Glutamatergic neuron (in vitro differentiated cells): ENCODE measurements around the gene RNASEH1. TPM values are rescaled to one million over a fixed set of nuclear protein-coding genes. Genes with fewer than 3 reads are reported as not detected.

Experiments
- DNase-seq: peaks from one replicate; pipeline ENCODE4 v3.0.0; 2022
- H3K27ac Mint-ChIP-seq: one replicate; pipeline ENCODE4 v1.8.0; 2020; ENCODE audit warnings: mild to moderate bottlenecking, mixed read lengths, inconsistent platforms; ENCODE audit not compliant: unreplicated experiment
- H3K27me3 Mint-ChIP-seq: one replicate; pipeline ENCODE4 v1.8.0; 2020; ENCODE audit warnings: mild to moderate bottlenecking, moderate library complexity, mixed read lengths, inconsistent platforms; ENCODE audit not compliant: unreplicated experiment
- H3K36me3 Mint-ChIP-seq: one replicate; pipeline ENCODE4 v1.8.0; 2020; ENCODE audit warnings: mild to moderate bottlenecking, mixed read lengths, inconsistent platforms; ENCODE audit not compliant: unreplicated experiment
- H3K4me1 Mint-ChIP-seq: one replicate; pipeline ENCODE4 v1.8.0; 2020; ENCODE audit warnings: mild to moderate bottlenecking, low read depth, mixed read lengths, inconsistent platforms; ENCODE audit not compliant: unreplicated experiment
- H3K4me3 Mint-ChIP-seq: one replicate; pipeline ENCODE4 v1.8.0; 2020; ENCODE audit warnings: mild to moderate bottlenecking, mixed read lengths, inconsistent platforms; ENCODE audit not compliant: unreplicated experiment
- H3K9me3 Mint-ChIP-seq: one replicate; pipeline ENCODE4 v1.8.0; 2020; ENCODE audit warnings: mild to moderate bottlenecking, moderate library complexity, mixed read lengths, inconsistent platforms; ENCODE audit not compliant: unreplicated experiment
- CTCF ChIP-seq: fragments of 200-600 bp; sonication (generic); IDR thresholded peaks from one replicate; pipeline ENCODE4 v1.5.0; 2021; ENCODE audit not compliant: partially characterized antibody, unreplicated experiment
- total RNA-seq: library from RNA; stranded (reverse); fragmentation: NEBNext Ultra II Directional; extraction: Animal tissue kit (Norgen Biotek cat#: 25700); gene quantifications from one replicate; pipeline ENCODE4 v1.2.1, GENCODE V29; 2021; ENCODE audit not compliant: unreplicated experiment

The RNASEH1 gene
- total RNA-seq, 1 donor from 2014 or later = 34.6 TPM

DNA sequence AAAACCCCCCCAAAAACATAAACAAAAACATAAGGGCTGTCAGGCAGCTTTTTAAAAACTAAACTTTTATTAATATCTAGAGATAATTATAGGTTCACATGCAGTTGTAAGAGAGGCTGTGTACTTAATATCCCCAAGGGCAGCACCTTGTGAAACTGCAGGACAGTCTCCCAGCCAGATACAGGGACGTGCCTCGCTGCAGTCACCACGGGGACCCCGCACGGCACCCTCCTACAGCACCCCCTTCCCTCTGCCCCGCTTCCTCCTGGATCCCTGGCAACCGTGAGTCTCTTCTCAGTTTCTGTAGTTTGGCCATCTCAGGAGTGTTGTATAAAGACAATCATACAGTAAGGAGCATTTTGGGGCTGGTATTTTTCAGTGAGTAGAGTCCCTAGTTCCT is 30.0 kb upstream of the RNASEH1 start:
- H3K27ac Mint-ChIP-seq = no peak overlapping the region
- no peaks in the 10 kb centered on the region for H3K27me3 Mint-ChIP-seq
- H3K4me3 Mint-ChIP-seq = no peak overlapping the region
- H3K36me3 Mint-ChIP-seq = peaks cover 16% of the 10 kb centered on the region
- H3K9me3 Mint-ChIP-seq = peaks cover 9% of the 10 kb centered on the region
- no peak for DNase-seq
- no peak for TF ChIP-seq CTCF
- no peaks in the 10 kb centered on the region for H3K4me1 Mint-ChIP-seq

DNA sequence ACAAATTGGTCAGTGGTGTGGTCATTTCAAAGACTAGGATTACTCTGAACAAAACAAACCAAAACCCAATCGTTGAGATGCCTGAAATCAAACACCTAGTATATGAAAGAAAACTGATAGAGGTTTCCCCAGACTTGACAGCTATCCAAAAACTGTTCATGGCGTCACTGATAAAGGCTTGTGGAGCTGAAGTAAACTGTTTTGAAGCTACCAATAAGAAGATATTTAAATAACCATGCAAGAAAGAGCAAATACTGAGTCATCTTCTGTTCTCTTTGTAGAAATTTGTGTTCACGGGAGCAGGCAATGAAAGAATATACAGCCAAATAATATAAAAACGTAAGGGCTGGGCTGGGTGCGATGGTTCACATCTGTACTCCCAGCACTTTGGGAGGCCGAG is 29.3 kb upstream of the RNASEH1 start:
- Mint-ChIP-seq H3K36me3 (peaks cover 11% of the 10 kb centered on the region), H3K9me3 (peaks cover 7% of the 10 kb centered on the region), H3K4me3 (no peak overlapping the region), H3K4me1 (no peaks in the 10 kb centered on the region), H3K27me3 (no peaks in the 10 kb centered on the region), H3K27ac (no peak overlapping the region)
- TF ChIP-seq CTCF = no peak
- no peak for DNase-seq

DNA sequence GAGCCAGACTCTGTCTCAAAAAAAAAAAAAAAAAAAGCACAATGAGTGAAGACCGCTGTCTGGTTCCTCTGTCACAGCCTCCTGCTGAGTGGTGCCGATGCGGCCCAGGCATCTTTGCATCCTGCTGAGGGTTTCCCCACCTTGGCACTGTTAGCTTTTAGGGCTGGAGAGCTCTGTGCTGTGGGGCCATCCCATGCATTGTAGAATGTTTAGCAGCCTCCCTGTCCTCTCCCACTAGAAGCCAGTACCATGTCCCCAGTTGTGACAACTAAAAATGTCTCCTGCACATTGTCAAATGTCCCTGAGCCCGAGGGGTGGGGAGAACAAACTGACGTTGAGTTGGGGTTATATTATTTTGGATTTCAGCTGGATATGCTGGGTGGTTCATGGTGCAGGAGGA is 28.9 kb upstream of the RNASEH1 start:
- Mint-ChIP-seq H3K9me3 (peaks cover 5% of the 10 kb centered on the region), H3K4me3 (no peak overlapping the region), H3K4me1 (no peaks in the 10 kb centered on the region), H3K27me3 (no peaks in the 10 kb centered on the region), H3K27ac (no peak overlapping the region), H3K36me3 (peaks cover 8% of the 10 kb centered on the region)
- TF ChIP-seq CTCF = no peak
- no peak for DNase-seq

DNA sequence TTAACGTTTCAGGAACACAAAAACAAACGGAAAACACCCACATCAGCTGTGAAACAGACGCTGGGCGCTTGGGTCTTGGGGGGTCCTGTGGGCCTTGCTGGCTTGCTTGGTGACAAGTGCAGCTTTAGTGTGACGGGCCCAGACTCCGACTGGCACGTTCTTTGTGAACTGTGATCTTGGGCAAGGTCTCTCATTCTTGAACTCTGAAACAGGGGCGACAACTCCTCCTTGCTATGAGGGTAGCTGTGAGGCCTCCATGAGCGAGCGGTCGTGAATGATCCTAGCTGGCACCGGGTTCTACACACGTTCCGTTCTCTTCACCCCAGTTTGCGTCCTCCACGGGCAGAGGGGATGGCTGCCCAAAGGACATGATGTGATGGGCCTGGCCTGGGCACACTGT is 28.1 kb upstream of the RNASEH1 start:
- Mint-ChIP-seq H3K4me1 (no peaks in the 10 kb centered on the region), H3K4me3 (no peak overlapping the region), H3K9me3 (peaks cover 5% of the 10 kb centered on the region), H3K27ac (no peak overlapping the region), H3K27me3 (no peaks in the 10 kb centered on the region), H3K36me3 (peaks cover 8% of the 10 kb centered on the region)
- TF ChIP-seq CTCF = no peak
- DNase-seq = no peak

GRCh38 chr2:3585261-3586109 is 27.4 kb upstream of the RNASEH1 start:
- peaks cover 5% of the 10 kb centered on the region for H3K9me3 Mint-ChIP-seq
- no peaks in the 10 kb centered on the region for H3K4me1 Mint-ChIP-seq
- H3K27ac Mint-ChIP-seq = no peak overlapping the region
- peaks cover 8% of the 10 kb centered on the region for H3K36me3 Mint-ChIP-seq
- TF ChIP-seq CTCF = no peak
- no peak overlapping the region for H3K4me3 Mint-ChIP-seq
- H3K27me3 Mint-ChIP-seq = no peaks in the 10 kb centered on the region
- no peak for DNase-seq
